Hematopoietic multipotent progenitor cell treated with erythropoietin and hydrocortisone succinate and interleukin-3 and kit ligand, for 4 days (in vitro differentiated cells): Measurements from ENCODE around the gene GLG1.

Experiments
- DNase-seq: peaks from one replicate; pipeline ENCODE4 v3.0.0-alpha.2; 2015

The GLG1 gene

DNA sequence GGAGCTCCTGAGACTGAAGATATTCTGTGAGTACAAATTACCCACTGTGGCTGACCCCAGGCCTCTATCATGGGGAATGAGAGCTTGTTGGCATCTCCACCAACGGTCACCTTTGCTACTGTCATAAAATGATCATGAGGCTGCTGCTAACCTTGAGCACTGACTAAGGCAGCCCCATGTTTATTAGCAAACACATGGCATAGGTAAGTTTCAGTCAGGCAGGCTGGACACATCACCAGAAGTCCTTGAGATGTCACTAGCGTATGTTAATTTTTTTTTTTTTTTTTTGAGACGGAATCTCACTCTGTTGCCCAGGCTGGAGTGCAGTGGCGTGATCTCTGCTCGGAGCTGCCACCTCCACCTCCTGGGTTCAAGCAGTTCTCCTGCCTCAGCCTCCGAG is 1.5 kb upstream of the GLG1 start:
- DNase-seq, result no peak

DNA sequence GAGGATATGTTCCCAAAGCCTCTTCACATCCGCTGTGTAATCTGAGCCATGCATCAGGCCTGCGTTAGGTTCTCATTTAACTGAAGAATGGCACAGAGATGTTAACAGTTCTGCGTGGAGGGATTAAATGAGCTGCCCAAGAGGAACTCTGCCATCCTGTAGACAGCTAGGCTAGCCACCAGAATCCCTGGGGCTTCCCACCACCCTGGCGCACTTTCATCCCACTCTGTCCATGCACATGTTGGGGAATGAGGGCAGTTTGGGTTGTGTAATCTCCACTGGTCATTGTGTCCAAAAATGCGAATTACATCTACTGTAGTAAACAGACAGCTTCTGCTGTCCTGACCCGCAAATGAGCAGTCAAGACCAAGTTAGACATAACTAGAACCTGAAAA is 1.0 kb upstream of the GLG1 start:
- no peak for DNase-seq

DNA sequence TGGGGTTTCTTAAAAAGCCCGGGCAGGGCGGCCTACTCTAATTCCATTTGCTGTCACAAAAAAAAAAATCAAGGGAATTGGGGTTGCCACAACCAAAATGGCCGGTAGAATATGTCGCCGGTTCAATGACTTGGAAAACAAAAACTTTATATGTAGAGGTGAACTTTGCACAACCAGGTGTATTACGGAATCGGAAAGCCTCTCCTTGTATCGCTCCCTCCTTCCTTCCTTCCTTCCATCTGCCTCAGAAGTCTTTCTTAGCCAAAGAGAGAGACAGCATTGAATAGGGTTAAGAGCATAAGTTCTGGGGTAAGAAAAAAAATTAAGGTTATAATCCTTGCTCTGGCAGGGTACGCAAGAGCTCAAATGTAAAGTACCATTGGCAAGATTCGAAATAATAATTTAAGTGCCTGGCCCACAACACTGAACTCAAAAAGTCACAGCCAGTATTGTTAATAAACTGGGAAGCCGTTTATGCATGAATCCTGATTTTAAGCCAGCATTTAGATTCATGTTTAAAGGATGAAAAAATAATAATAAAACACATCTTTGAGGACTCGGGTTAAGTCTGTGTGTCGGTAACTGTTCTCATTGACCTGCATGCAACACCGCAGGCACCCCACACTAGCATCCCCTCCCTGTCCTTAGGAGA is 522 bp upstream of the GLG1 start:
- no peak for DNase-seq

DNA sequence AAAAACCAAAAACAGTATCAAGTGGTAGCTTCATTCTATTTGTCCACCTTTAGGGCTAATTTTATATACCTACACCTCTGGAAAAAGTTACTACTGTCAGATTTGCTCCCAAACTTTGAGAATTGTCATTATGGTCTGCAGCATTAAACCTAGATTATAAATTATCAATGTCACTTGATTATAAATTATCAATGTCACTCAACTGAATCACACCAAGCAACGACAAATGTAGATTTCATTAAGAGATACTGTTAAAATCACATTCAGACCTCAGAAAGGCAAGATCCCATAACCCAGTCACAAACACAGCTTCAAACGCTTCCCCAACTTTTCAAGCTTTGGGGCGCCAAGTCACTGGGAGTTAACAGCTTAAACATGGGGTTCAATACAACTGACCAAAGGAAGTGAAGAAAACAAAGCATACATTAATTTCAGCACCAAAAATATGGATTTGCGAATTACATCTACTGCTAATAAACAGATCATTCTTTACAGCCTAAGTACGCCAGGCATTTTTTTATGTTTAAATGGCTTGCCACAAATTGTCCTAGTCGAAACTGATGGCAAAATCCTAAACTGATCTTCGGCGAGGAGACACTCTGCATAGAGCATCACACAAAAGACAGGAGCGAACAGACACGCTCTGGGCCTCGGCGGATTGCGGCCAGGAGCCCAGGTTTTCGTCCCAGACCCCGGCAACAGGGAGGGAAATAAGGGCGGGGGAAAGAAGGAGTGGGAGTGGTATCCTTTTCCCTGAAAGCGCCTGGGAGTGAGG is 981 bp downstream of the GLG1 start:
- DNase-seq, result peak; percentile 31

DNA sequence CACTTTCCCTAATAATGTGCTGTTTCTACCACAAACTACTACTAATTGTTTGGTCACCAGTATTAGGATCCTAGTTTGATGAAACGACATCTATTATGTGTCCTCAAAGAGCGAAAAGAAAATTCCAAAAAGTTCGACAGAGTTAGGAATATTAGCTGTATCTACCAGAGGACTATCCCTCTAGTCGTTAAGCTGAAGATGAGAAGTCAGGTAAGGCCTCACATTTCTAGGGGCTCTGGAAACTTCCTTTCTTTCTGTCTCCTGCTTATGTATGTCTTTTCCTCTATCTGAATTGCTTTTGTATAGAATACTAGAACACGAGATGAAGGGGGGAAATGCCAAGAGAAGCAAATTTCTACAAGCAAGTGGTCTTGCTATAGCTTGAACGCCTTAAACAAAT is 1.6 kb downstream of the GLG1 start:
- DNase-seq, result no peak

DNA sequence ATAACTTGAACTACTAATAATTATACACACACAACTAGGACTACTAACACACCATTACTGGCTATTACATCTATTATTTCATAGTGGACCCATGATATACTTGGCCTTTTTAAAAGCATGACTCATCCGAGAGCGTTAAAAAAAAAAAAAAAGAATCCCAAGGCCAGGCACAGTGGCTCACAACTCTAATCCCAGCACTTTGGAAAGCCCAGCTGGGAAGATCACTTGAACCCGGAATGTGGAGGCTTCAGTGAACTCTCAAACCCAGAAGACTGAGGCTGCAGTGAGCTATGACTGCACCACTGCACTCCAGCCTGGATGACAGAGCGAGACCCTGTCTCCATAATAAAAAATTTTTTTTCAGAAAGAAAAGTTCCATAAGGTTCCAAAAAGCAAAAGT is 3.1 kb downstream of the GLG1 start:
- DNase-seq, result no peak

DNA sequence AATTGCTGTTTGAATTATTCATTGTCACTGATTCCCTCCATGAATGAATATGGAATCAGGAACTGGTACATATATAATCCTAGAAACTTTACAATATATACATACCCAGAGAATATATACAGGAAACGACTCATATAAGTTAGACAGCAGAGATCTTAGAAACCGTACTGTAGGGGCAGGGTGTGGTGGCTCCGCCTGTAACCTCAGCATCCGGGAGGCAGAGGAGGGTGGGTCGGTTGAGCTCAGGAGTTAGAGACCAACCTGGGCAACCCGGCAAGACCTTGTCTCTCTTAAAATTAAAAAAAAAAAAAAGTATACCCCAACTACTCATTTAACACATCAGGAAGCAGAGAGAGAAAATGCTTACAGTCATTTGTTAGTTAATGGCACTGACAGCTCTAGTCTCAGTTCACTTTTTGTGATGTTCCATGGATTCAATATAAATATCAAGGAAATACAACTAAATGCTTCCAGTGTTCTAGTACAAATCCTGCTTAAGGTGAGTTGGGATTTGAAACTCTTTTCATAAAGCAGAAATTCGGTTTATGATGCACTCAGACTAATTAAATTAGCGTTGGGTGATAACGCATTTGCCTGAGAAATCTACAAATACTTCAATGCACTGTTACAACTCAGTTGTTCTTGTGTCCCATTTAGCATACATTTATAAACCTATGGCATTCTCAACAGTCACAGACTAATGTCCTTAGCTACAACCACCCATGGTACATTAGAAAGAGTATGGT is 5.6 kb downstream of the GLG1 start:
- peak; percentile 70 for DNase-seq

DNA sequence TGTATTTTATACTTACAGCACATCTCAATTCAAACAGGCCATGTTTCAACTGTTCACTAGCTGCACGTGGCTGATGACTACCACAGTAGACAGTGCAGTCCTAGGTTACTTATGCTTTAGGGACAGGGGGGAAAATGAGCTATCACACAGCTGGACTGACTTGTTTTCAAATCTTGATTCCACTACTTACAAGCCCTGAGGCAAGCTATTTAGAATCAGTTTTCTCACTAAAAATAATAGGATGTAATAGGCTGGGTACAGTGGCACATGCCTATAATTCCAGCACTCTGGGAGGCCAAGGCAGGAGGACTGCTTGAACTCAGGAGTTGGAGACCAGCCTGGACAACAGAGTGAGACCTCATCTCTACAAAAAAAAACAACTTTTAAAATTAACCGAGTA is 10.3 kb downstream of the GLG1 start:
- DNase-seq, result no peak

DNA sequence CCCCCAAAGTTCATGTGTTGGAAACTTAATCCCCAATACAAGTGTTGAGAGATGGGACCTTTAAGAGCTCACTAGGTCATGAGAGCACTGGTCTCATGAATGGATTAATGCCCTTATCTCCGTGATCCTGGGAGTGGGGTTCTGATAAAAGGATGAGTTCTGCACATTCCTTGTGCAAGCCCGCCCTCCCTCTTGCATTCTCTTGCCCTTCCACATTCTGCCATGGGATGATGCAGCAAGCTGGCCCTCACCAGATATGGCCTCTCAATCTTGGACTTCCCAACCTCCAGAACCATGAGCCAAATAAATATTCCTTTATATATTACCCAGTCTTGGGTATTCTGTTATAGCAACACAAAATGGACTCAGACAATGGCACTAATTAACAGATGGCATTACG is 14.1 kb downstream of the GLG1 start:
- DNase-seq, result no peak

DNA sequence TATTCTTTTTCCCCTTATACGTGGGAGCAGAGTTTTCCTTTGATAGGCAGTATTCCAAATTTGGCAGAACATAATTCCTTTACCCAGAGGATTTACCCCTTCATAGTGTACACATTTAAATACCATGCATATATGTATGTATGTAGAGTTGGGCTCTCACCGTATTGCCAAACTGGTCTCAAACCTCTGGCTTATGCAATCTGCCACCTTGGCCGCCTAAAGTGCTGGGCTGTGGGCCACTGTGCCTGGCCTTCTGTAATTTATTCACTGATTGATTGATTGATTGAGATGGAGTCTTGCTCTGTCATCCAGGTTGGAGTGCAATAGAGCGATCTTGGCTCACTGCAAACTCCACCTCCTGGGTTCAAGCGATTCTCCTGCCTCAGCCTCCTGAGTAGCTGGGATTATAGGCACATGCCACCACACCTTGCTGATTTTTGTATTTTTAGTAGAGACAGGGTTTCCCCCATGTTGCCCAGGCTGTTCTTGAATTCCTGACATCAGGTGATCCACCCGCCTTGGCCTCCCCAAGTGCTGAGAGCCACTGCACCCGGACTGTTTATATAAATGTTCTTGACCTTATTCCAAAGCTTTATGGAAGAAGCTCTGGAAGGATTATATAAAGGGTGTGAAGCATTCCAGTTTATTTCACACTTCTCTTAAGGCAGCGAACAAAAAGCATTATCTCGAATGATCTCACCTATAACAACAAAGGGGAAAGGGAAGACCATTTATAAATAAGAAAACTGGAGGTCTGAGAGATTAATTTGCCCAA is 14.9 kb downstream of the GLG1 start:
- DNase-seq, result no peak

DNA sequence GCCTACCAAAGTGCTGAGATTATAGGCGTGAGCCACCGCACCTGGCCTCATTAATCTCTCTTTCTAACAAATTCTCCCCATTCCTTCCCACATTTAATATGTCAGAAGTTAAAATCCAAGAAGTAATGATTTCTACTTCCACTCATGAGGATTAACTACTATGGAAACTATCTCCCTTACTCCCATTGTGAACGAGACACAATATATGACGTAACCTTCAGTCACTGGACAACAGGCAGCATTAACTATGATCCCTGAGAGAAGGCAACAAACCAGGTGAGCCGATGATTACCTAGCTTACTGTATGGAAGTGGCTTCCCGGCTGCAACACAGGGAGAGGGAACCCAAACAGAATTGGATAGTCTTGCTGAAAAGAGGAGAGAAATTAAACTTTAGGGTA is 20.0 kb downstream of the GLG1 start:
- no peak for DNase-seq

DNA sequence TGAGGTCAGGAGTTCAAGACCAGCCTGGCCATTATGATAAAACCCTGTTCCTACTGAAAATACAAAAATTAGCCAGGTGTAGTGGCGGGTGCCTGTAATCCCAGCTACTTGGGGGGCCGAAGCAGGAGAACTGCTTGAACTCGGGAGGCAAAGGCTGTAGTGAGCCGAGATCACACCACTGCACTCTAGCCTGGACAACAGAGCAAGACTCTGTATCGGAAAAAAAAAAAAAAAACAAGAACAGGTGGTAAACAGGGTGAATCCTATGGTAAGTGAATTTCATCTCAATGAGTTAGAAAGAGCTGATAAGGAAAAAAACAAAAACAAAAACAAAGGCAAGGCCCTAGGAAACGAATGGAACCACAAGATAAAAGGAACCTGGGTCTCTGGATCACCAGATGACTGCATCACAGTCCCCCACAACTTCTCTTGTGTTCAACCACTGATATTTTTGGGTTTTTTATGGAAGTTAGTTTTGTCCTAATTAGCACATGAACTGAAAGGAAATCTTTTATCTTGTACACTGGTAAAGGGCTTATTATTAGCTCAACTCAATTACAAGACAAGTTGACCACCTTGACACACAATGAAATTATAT is 21.0 kb downstream of the GLG1 start:
- DNase-seq, result peak; percentile 31

DNA sequence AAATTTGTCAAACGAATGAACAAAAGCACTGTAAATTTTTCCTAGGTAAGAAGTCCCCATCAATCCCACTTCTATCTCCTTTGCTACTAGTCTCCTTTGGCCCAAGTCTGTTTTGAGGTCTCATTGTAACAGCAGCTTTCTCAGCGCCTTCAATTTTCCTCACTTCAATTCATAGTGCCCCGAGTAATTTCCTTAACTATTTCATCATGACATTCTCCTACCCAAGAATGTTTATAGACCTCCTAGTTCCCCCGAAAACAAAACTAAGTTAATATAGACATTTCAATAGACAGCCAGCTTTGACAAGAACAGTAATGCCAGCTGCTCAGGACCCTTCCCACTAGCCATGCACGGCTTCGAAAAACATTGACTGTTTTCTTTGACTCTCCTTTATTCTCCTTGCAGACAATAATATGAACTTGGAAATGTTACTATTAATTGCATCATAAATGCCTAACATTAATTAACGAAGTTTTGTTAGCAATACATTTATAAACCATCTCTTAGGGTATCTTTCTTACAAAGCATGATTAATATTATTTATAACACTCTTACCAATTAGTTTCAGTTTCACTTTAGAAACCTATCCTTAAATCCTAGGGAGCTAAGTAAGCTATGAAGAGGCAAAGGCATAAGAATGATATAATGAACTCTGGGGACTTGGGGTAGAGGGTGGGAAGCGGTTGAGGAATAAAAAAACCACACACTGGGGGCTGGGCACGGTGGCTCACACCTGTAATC is 22.8 kb downstream of the GLG1 start:
- DNase-seq, result no peak

DNA sequence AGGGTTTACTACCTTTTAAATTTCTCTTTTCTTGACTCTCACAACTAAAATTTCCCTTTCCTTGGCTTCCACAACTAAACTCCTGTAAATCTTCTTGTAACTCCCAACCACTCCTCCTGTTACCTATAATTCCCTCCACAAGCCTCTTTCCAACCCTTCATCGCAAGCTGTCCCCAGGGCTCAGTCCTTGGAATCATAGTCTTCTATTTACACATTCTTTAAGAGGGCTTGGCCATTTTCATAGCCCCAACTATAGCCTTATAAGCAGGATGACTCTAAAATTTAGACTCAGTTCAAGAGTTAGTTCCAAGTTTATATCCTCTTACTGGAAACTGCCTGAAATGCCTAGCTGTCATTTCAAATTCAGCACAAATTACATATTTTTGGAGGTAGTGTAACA is 23.9 kb downstream of the GLG1 start:
- DNase-seq, result no peak

DNA sequence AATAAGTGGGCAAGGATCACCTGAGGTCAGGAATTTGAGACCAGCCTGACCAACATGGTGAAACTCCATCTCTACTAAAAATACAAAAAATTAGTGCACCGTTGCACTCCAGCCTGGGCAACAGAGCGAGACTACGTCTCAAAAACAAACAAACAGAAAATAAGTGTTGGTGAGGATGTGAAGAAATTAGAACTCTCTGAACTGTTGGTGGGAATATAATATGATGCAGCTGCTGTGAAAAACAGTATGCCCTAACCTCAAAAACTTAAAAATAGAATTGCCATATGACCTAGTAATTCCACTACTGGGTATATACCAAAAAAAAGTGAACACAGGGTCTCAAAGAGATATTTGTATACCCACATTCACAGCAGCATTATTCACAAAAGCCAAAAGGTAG is 26.1 kb downstream of the GLG1 start:
- no peak for DNase-seq

DNA sequence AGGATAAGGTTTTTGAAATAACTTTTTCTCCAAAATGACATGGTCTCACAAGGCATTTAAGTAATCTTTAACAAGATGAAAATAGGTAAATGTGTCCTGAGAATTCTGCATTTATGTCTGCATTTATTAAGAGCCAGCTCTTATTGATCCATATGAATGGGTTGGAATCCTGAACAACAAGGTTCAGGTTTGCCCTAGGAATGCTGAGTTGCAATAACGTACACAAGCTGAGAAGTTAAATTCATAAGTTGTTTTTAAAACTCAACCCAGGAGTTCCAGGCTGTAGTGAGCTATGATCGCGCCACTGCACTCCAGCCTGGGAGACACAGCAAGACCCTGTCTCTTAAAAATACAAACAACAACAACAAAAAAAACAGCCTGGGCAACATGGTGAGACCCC is 28.1 kb downstream of the GLG1 start:
- no peak for DNase-seq

DNA sequence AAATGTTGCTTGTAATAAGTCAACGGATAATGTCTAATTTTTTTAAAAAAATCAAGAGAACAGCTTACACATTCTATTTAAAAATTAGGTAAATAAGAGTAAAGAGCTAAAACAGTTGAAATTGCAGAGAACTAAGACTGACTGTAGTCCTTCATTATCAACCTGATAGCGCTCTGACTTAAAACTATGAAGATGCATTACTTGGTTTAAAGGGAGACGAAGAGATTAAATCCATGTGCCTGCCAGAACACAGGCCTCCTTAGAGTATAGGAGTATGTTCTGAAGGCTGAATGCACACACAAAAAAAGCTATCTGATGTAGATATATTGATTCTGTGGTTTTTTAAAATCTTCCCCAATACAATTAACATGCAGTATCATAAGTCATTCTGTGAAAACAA is 28.5 kb downstream of the GLG1 start:
- no peak for DNase-seq

DNA sequence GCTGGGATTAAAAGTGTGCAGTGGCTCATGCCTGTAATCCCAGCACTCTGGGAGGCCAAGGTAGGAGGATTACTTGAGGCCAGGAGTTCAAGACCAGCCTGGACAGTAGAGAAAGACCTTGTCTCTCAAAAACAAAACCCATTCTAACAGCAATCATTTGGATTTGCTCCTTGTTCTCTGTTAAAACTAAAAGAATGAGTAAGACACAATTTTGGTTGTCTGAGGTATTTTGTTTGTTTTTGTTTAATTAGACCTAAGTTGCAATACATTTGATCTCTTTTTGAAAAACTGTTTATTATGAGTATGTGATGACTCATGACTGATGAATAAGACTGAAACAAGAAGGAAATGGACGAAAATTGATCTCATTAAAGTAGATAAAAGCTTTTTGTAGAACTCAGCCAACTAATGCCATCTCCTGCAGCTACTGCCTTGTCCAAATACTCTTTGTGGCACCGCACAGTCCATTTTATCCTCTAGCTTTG is 29.0 kb downstream of the GLG1 start:
- DNase-seq, result no peak

DNA sequence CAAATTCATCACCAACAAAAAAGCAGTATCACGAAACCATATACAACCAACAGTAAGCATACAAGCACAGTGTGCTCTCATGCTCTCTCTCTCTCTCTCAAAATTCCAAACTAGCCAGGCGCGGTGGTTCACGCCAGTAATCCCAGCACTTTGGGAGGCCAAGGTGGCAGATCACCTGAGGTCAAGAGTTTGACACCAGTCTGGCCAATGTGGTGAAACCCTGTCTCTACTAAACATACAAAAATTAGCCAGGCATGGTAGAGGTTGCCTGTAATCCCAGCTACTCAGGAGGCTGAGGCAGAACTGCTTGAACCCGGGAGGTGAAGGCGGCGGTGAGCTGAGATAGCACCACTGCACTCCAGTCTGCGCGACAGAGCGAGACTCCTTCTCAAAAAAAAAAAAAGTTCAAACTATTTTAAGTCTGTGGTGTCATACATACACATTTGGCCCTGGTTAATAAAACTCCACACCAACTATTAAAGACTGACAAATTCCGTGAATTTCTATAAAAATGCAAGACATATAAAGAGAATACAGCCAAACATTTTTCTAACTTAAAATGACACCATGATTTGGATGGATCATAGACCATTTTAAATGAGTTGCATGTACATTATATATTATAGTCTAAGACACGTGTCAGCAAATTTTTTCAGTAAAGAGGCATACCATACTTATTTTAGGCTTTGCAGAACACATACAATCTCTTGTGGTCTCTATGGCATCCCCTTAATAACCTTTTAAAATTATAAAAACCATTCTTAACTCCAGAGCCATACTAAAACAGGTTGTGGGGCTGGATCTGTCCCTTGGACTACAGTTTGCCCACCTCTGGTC is 30.9 kb downstream of the GLG1 start:
- no peak for DNase-seq

DNA sequence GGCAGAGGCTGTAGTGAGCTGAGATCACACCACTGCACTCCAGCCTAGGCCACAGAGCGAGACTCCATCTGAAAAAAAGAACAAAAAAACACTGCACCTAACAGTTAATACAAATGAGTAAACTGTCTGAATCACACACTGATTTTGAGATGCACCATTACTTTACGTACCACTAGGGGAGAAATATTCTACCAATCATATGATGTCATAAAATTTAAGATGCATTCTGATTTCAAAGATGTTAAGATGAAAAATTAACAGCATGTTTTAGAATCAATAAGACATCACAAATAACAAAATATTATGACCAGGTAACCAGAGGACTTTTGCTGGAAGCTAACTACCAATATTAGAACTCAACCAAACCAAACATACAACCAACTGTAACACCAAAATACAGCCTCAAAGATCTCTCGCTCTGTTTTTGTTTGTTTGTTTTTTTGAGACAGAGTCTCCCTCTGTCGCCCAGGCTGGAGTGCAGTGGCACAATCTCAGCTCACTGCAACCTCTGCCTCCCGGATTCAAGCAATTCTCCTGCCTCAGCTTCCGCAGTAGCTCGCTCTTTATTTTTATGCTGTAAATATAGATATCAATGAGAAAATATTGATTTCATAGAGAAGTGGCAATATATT is 31.6 kb downstream of the GLG1 start:
- no peak for DNase-seq

DNA sequence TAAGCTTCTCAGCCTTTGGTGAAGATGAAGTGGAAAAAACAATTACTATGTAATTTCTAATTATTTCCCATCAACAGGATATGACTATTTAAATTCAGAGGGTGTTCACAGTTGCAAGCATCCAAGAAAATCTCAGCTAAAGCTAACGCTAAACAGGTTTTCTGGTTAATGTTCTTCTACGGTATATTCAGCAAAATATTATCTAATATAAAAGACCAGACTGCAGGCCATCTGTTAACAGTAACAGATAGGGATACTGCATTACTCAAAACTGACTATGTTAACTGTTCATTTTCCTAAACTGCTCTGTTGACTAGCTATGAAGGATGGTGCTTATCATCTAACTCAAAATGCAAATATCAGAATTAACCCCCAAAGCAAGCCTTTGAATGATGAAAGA is 32.8 kb downstream of the GLG1 start:
- no peak for DNase-seq
